Stimulated activated CD8-positive, alpha-beta memory T cell treated with anti-CD3 and anti-CD28 coated beads, Interleukin-12 subunit alpha, Interleukin-12 subunit beta, amount 100 ng/mL, for 4 hours (primary cell): ENCODE results near the gene DHRS12.

Experiments
- DNase-seq: peaks from one replicate; pipeline ENCODE4 v3.0.0-alpha.2; 2020; ENCODE audit warnings: low read depth

The DHRS12 gene

GRCh38 chr13:51781246-51782022, 22.5 kb downstream of the DHRS12 start:
- no peak for DNase-seq

DNA sequence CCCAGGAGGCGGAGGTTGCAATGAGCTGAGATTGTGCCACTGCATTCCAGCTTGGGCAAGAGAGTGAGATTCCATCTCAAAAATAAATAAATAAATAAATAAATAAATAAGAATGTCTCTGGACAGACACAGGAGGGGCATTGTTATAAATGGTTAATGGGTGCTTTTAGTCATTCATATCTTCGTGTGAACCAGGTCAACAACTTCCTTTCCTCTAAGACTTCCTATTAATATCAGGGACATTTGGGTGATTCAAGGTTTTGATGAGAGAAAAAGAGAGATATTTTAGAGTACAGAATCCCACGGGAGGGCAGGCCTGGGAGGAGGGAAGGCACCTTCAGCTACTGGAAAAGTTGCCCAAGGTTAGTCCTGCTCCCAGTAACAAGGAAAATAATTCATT, 23.9 kb downstream of the DHRS12 start:
- no peak for DNase-seq

DNA sequence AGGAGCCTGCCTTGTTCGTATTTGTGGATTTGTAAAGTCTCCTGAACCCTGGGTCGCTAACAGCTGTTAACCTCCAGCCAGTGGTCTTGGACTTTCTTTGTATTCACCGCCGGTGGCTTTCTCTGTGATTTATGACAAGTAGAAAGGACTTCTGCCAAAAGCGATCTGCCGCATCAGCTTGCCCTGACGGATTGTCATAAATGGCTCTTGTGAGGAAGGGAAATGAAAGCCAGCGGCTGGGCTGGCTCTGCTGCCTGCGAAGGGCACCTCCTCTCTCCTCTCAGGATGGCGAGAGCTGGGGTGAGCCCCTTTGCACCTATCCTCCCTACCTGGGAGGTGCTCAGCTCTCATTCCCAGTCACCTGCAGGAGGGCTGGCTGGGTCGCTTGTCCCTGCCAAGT, 25.6 kb downstream of the DHRS12 start:
- DNase-seq: no peak

GRCh38 chr13:51777921-51778320, 26.0 kb downstream of the DHRS12 start:
- DNase-seq: no peak

DNA sequence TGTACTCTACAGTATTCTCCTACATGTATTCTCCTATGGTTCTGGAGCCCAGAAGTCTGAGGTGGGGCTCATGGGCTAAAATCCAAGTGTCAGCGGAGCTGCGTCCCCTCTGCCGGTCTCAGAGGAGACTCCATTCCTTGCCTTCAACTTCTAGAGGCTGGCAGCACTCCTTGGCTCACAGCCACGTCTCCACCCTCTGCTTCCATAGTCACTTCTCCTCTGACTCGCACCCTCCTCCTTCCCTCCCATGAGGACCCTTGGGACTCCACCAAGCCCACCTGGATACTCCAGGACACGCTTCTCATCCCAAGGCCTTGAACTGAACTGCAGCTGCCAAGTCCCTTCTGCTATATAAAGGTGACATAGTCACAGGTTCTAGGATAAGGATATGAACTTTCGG, 27.8 kb downstream of the DHRS12 start:
- no peak for DNase-seq

DNA sequence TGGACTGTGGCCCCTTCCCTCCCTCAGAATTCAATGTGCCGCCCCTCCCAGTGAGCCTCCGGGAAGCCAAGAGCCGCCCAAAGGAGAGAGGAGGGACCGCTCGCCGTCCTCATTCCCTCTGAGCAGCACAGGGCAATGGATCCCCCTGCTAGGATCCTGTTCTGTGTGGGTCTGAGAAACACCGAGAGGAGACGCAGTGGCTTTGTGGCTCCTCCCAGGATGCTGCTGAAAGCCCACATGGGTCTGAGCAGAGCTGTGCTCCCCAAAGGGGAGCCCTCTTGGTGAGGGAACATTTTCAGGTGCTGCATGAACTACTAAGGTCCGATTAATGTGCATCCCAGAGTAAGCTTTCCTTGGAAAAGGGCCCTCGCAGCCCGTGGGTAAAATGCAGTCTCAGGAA, 30.4 kb downstream of the DHRS12 start:
- DNase-seq: no peak

DNA sequence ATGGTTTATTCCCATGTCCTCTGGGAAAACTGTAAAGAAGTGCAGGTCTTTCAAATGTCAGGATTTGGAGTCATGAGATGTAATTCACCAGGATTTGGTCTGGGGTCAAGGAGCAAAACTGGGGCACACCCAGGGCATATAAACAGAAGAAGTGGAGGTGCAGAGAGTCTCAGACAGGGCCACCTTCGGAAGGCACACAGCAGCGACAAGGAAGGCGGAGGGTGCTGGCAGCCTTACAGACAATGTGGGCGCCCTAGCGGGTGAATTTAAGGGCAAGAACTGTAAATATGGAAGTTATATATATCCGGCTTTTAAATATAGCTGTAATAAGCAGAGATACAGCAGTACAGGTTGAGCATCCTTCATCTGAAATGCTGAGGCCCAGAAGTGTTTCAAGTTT, 31.2 kb downstream of the DHRS12 start:
- no peak for DNase-seq

GRCh38 chr13:51772105-51772455, 31.9 kb downstream of the DHRS12 start:
- no peak for DNase-seq

DNA sequence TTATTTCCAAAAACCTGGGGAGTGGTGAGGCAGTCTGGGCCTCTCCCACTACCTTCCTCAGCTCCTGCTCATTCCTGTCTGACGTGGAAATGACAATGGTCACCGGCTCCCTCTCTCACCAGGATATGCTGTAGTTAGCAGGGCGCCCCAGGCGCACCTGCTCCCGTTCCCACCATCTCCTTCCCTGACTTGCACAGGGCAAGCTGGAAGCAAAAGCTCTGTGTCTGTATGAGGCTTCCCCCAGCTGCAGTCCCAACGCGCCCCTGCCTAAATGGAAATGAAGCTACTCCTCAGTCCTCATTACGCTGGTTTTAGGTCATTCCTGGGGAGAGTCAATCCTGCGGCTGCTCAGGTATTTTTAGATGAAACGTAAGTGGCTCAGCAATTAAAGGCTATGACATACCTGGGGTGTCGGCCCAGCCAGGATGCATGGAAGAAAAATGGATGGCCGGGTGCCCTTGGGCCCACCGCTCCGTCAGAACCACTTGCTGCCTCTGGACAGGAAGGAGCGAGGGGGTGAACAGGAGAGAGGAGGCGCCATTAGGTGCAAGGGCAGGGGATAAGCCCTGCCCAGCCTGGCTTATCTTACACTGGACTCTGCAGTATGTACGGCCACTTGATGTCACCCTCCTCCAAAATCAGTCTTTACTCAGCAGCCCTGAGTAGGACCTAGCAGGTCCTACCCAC, 32.4 kb downstream of the DHRS12 start:
- no peak for DNase-seq

DNA sequence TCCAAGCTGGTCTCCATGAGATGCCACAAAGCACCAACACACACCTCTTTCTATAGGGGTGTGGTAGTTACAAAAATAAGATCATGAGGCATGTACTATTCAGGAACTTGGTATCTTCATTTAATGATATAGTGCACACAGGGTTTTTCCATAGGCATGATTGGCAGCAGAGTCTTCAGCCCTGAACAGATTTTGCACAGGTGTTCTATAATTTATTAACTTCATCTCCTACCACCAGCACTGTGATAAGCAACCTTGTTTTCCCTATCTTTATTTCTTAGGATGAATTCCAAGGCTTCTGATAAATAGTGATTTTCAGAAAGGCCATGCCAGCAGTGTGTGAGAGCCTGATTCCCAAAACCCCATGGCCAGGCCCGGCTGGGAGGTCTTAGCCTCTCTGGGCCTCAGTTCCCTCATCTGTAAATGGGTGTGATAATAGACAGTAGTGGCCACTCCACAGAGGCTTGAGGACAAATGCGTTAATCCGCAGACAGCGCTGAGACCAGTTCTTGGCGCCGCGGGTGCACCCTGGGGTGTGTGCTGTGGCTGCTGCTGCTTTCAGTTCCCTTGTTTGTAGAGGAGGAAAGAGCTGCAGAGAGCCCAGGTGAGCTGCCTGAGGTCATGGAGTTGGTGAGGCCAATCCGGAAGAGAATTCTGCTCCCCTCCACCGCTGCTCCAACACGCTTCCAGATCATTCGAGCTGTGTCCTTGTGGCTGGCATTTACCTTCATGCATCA, 33.1 kb downstream of the DHRS12 start:
- DNase-seq: no peak

- DNase-seq: no peak
Measured at GRCh38 chr13:51770160-51770559, 33.8 kb downstream of the DHRS12 start.

- no peak for DNase-seq
Measured at GRCh38 chr13:51769455-51770127, 34.4 kb downstream of the DHRS12 start.

- DNase-seq: no peak
Measured at GRCh38 chr13:51768976-51769375, 35.0 kb downstream of the DHRS12 start.

GRCh38 chr13:51768378-51768921, 35.5 kb downstream of the DHRS12 start:
- DNase-seq: no peak

DNA sequence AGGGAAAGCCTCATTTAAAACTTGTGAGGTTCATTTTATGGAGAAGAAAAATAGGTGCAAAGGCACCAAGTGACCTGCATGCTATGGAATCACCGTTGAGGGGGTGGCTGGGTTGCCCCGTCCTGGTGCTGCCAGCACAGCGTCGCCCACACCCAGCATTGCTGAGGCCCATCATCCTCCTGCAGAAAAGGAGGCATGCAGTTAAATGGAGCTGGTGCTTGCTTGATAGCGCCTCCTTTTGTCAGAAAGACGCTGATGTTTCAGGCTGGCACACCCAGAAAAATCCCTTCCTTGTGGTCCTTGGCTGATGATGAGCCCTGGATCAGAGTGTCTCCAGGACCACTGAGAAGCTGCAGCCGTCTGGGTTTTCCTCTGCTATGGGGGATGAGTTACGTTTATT, 36.9 kb downstream of the DHRS12 start:
- no peak for DNase-seq

DNA sequence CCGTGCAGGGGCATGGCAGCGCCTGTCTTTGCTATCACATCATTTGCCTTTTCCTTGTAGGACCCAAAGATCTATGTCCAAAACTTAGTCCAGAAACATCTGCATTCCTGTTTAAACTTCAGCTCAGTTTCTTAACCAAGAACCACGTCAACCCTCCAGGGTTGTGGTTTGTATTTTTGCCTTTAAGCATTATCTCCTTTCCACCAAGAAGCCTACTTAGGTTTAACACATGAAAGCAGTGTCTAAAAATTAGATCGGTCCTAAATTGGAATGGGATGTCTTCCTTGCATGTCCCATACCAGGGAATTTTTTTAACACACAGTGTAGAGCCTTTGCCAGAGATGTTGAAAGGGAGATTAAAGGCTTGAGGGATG, 38.8 kb downstream of the DHRS12 start:
- DNase-seq: no peak

DNA sequence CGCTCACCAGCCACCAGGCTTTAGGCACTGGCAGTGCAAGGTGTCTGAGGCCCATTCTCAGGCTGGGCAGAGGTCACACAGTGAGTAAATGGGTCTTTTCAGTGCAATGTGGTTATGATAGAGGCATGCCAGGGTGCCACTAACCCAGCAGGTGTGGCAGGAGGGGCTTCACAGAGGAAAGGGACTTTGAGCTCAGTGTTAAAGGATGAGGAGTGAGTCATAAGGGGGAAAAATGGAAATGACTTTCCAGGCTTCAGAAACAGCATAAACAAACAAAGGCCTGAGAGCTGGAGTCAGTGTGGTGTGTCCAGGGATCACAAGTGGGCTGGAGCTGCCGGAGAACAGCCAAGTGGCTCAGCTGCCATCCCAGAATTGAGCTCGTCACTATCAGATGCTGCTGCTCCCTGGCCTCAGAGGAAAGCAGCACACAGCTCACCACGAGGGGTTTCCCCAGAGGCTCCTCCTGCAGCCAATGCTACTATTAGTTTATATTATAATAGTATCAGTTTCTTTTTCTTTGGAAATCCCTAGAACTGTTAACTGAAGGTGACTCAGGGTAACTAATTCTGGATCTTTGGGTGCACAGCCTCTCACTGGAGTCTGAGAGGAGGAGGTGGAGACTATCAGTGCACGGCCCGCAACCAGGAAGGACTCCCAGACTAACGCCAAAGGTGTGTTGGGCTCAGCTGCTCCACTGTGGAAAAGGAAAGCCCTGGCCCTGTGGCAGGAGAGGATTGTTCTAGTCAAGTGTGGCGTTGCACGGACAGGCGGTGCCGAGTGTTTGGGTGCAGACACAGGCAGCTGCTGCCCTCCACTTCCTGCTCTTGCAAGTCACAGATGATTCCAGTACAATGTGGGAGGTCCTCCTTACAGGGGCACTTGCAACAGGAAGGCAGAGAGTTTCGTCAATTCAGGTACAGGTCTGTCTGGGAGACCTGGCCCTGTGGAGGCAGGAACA, 39.5 kb downstream of the DHRS12 start:
- DNase-seq: peak; percentile 35

DNA sequence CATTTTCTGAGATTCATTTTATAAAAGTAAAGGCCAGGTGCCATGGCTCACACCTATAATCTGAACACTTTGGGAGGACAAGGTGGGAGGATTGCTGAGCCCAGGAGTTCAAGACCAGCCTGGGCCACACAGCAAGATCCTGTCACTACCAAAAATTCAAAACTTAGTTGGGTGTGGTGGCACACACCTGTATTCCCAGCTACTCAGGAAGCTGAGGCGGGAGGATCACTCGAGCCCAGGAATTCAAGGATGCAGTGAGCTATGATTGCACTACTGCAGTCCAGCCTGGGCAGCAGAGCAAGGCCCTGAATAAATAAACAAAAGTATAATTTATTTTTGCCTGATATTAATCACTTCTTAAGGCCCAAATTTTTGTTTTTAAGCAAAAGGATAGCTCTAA, 40.5 kb downstream of the DHRS12 start:
- DNase-seq: no peak

DNA sequence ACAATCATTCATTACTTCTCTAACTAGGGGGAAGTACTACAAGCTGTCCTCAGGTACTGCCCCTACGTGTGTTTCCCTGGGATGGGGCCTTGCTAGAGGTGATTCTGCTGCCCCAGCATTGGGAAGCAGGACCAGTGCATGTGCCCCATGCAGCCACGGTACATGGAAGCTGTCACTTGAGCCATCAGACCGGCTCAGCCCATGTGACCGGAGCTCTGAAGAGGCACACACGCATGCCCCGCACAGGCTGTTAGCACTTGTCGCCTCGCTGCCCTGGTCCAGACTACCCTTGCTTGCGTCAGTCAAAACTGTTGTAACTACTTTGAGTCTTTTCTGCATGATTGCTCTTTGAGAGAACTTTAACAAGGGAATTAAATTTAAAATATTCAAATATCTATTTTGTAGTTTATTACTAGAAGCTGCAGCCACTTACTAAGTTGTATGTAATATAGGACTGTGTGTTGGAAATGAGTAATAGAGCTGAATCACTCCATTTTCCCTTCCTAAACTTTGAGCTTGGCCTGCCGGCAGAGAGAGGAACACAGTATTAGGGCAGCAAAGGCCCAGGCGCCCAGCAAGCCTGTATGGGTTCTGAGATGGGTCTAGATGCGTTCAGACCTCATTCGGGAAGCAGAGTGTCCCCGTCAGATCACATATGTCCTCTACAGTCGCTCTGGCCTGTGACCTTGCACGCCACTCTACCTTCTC, 42.2 kb downstream of the DHRS12 start:
- no peak for DNase-seq

- no peak for DNase-seq
Measured at GRCh38 chr13:51760592-51760991, 43.4 kb downstream of the DHRS12 start.

DNA sequence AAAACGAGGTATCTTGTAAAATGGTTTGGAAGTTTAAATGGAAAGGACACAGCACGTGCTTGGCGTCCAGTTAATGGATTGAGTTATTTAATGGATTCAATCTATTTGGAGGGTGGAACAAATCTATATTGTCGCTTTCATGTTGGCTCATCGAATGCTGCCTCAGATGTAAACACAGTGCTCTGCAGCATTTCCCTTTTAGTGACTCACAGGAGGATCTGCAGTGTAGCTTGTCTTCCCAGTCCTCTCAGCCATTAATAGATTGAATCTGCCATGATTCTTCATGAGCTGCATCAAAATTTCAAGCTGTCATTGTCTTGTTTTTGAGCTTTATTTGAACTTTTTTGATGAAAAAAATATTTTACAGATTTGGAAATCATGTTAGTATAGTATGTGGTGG, 44.7 kb downstream of the DHRS12 start:
- no peak for DNase-seq
